GM12875 (cell line): ENCODE measurements around the gene NELL1.

Experiments used
- H3K4me3 ChIP-seq: one replicate; pipeline ENCODE4 v1.5.1; 2011; ENCODE audit warnings: low read depth, low read length, control low read depth
- TF ChIP-seq, protein P1 (sequence below): IDR thresholded peaks from 2 replicates; pipeline ENCODE4 v1.5.1; 2011; ENCODE audit warnings: low read depth, mild to moderate bottlenecking, control low read depth, inconsistent platforms, low read length, moderate library complexity, borderline replicate concordance; ENCODE audit not compliant: insufficient read depth

Gene NELL1

DNA sequence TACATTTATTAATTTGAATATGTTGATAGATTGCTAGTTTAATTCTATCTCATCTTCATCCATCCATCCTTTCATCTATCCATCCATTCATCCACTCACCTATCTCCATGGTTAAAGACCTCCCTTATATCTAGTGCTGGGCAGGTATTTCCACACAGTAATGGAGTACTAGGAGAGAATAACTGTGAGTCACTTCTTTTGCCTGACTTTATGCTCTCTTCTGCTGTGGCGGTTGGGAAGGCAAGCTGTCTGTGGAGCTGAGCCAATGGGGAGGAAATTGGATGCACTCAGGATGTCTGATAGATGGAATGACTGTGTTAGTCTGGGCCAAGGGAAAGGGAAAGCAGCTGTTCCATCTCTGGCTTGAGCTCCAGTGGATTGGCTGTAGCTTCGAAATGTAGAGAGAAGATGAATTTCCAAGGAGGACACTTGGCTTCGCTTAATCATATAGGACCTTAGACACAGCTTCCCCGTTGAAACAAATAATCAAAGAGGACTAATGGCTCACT lies 60.3 kb downstream of the NELL1 start:
- no peak overlapping the region for H3K4me3 ChIP-seq
- TF ChIP-seq, protein P1, sequence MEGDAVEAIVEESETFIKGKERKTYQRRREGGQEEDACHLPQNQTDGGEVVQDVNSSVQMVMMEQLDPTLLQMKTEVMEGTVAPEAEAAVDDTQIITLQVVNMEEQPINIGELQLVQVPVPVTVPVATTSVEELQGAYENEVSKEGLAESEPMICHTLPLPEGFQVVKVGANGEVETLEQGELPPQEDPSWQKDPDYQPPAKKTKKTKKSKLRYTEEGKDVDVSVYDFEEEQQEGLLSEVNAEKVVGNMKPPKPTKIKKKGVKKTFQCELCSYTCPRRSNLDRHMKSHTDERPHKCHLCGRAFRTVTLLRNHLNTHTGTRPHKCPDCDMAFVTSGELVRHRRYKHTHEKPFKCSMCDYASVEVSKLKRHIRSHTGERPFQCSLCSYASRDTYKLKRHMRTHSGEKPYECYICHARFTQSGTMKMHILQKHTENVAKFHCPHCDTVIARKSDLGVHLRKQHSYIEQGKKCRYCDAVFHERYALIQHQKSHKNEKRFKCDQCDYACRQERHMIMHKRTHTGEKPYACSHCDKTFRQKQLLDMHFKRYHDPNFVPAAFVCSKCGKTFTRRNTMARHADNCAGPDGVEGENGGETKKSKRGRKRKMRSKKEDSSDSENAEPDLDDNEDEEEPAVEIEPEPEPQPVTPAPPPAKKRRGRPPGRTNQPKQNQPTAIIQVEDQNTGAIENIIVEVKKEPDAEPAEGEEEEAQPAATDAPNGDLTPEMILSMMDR: no peak

- TF ChIP-seq, protein P1: no peak
- no peak overlapping the region for H3K4me3 ChIP-seq
These were observed 62.4 kb downstream of the NELL1 start for GRCh38 chr11:20731676-20732215.

DNA sequence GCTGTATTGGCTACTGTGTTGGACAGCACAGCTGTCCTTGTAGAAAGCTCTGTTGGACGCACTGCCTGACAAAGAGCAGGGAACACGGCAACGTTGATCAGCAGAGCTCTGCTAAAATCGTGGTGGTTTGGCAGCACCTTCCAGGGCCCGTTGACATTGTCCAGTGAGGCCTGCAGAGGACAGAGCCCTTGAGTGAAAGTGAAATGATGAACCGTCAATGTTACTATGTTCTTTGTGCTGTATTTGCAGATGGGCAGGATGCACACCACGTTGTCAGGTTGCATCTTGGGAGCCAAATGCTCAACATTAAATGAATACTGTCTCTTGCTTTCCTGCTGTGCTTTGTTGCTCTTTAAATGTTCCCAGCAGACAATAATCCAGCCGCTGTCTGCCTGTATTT lies 69.7 kb downstream of the NELL1 start:
- no peak overlapping the region for H3K4me3 ChIP-seq
- TF ChIP-seq, protein P1: no peak

DNA sequence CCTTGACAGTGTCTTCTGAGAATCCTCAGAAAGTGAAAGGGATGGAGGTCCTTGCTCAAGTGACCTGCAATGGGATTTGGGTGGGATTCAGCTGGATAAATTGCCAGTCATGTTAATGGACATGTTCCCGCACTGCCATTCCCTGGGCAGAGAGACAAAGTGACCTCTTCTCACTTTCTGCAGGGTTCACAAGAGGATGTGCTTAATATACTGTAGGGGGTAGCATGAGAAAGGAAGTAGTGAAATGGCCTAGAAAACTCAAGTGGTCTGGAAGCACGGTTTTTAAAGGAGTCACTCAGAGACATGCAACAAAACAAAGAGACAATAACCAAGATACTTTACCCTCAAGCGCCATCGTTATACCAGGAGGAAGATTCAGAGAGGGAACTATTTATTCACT lies 70.2 kb downstream of the NELL1 start:
- no peak overlapping the region for H3K4me3 ChIP-seq
- TF ChIP-seq, protein P1: no peak

GRCh38 chr11:20754933-20755332 lies 85.5 kb downstream of the NELL1 start:
- no peak overlapping the region for H3K4me3 ChIP-seq
- TF ChIP-seq, protein P1: 0 out of 2 replicates have a peak, but pooled peaks have one; percentile 7

- H3K4me3 ChIP-seq: no peak overlapping the region
- TF ChIP-seq, protein P1: no peak
These were observed 90.2 kb downstream of the NELL1 start for GRCh38 chr11:20759541-20759940.

DNA sequence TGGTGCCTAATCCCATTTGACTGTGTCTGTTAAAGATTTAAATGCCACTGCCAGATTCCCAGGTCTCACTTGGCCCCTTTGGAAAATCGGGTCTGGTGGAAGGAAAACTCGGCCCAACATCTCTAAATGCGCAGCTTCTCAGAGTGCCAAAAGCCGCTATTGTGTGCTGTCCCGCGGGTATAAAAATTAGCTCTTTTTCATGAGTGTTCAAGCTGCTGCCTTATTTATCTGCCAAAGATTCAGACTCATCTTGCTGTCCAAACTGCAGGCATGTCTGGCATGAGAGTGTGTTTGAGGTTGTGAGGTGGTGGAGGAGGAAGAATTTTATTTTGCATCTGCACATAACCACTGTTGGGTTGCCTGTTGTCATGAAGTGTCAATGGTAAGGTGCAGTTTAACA lies 91.4 kb downstream of the NELL1 start:
- no peak overlapping the region for H3K4me3 ChIP-seq
- TF ChIP-seq, protein P1: no peak
